ENCODE measurements around the gene LATS2. TPM values are rescaled to one million over a fixed set of nuclear protein-coding genes. Genes with fewer than 3 reads are reported as not detected.

LATS2 gene
- total RNA-seq, 1 donor from 2014 or later: 25.8 TPM

- DNase-seq (ENCODE audit: extremely low spot score in 2 of 2): no peak
- Histone ChIP-seq H3K9me3 (no peaks in the 10 kb centered on the region), H3K36me3 (no peaks in the 10 kb centered on the region), H3K4me3 (no peak overlapping the region), H3K4me1 (no peaks in the 10 kb centered on the region), H3K27me3 (no peaks in the 10 kb centered on the region), H3K27ac (no peak overlapping the region)
- TF ChIP-seq POLR2A (IDR thresholded peaks at IDR 0.05) (no peak), CTCF (IDR thresholded peaks at IDR 0.05) (no peak), POLR2AphosphoS5 (IDR thresholded peaks at IDR 0.05; ENCODE audit: insufficient read depth in 1 of 2, low read depth in 1 of 2) (no peak)
- intact Hi-C loops (cut with DNase I): no loop called here
These were observed 40.6 kb upstream of the LATS2 start for GRCh38 chr13:21101865-21102576.

- no peaks in the 10 kb centered on the region for H3K9me3 ChIP-seq
- no peaks in the 10 kb centered on the region for H3K36me3 ChIP-seq
- no peaks in the 10 kb centered on the region for H3K27me3 ChIP-seq
- no peak overlapping the region for H3K4me3 ChIP-seq
- no peaks in the 10 kb centered on the region for H3K4me1 ChIP-seq
- intact Hi-C loops (cut with DNase I): no loop called here
- no peak overlapping the region for H3K27ac ChIP-seq
- no peak for TF ChIP-seq POLR2AphosphoS5 (IDR thresholded peaks at IDR 0.05; ENCODE audit: insufficient read depth in 1 of 2, low read depth in 1 of 2)
- no peak for TF ChIP-seq POLR2A (IDR thresholded peaks at IDR 0.05)
- no peak for TF ChIP-seq CTCF (IDR thresholded peaks at IDR 0.05)
- DNase-seq (ENCODE audit: extremely low spot score in 2 of 2): no peak
These were observed 39.8 kb upstream of the LATS2 start for GRCh38 chr13:21100994-21101757.

GRCh38 chr13:21100211-21100610, 38.8 kb upstream of the LATS2 start:
- TF ChIP-seq CTCF (IDR thresholded peaks at IDR 0.05) (no peak), POLR2AphosphoS5 (IDR thresholded peaks at IDR 0.05; ENCODE audit: insufficient read depth in 1 of 2, low read depth in 1 of 2) (no peak), POLR2A (IDR thresholded peaks at IDR 0.05) (no peak)
- Histone ChIP-seq H3K4me1 (no peaks in the 10 kb centered on the region), H3K27ac (no peak overlapping the region), H3K27me3 (no peaks in the 10 kb centered on the region), H3K4me3 (no peak overlapping the region), H3K9me3 (no peaks in the 10 kb centered on the region), H3K36me3 (no peaks in the 10 kb centered on the region)
- intact Hi-C loops (cut with DNase I): no loop called here
- DNase-seq (ENCODE audit: extremely low spot score in 2 of 2): no peak

- intact Hi-C loops (cut with DNase I): no loop called here
- TF ChIP-seq POLR2AphosphoS5 (IDR thresholded peaks at IDR 0.05; ENCODE audit: insufficient read depth in 1 of 2, low read depth in 1 of 2) (no peak), CTCF (IDR thresholded peaks at IDR 0.05) (no peak), POLR2A (IDR thresholded peaks at IDR 0.05) (no peak)
- Histone ChIP-seq H3K27me3 (no peaks in the 10 kb centered on the region), H3K36me3 (no peaks in the 10 kb centered on the region), H3K4me3 (no peak overlapping the region), H3K9me3 (no peaks in the 10 kb centered on the region), H3K27ac (no peak overlapping the region), H3K4me1 (no peaks in the 10 kb centered on the region)
- DNase-seq (ENCODE audit: extremely low spot score in 2 of 2): no peak
These were observed 33.9 kb upstream of the LATS2 start for GRCh38 chr13:21095311-21095710.

GRCh38 chr13:21089830-21090229, 28.4 kb upstream of the LATS2 start:
- H3K9me3 ChIP-seq: no peaks in the 10 kb centered on the region
- H3K27ac ChIP-seq: no peak overlapping the region
- no peaks in the 10 kb centered on the region for H3K36me3 ChIP-seq
- H3K4me1 ChIP-seq: no peaks in the 10 kb centered on the region
- H3K4me3 ChIP-seq: no peak overlapping the region
- TF ChIP-seq POLR2A (IDR thresholded peaks at IDR 0.05) (no peak), POLR2AphosphoS5 (IDR thresholded peaks at IDR 0.05; ENCODE audit: insufficient read depth in 1 of 2, low read depth in 1 of 2) (no peak), CTCF (IDR thresholded peaks at IDR 0.05) (no peak)
- DNase-seq (ENCODE audit: extremely low spot score in 2 of 2): no peak
- intact Hi-C loops (cut with DNase I): no loop called here
- no peaks in the 10 kb centered on the region for H3K27me3 ChIP-seq
